H1 (cell line): ENCODE results near the gene SPATA13. TPM values are rescaled to one million over a fixed set of nuclear protein-coding genes. Genes with fewer than 3 reads are reported as not detected.
A peak's percentile ranks its signal among the peaks of the same experiment; 100 is the strongest.

Experiments used
- CTCF ChIA-PET: fragments of 300-600 bp; sonication (Branson Sonifier 250); formaldehyde crosslinking; loops from one replicate; lab custom pipeline; 2021; ENCODE audit not compliant: partially characterized antibody; lab: Charles Lee
- POLR2A ChIA-PET: fragments of 300-600 bp; sonication (Branson Sonifier 250); formaldehyde crosslinking; loops from one replicate; lab custom pipeline; 2021; ENCODE audit warnings: inconsistent platforms; ENCODE audit not compliant: partially characterized antibody; lab: Charles Lee
- DNase-seq, 2 experiments: peaks; one replicate each; pipeline versions ENCODE4 v3.0.0 to v3.0.0-alpha.2; 2010 to 2022; ENCODE audit warnings: low spot score in 2 of 2, low read depth in 1 of 2, mixed read lengths in 1 of 2
- FAIRE-seq: peaks from 2 replicates; lab custom pipeline; 2011; peaks lifted over from hg19 to GRCh38; lab: Jason Lieb, UNC
- H2AFZ ChIP-seq: 2 replicates; pipeline ENCODE4 v1.8.1; 2012; ENCODE audit warnings: low read length, inconsistent platforms
- H2AK5ac ChIP-seq: 2 replicates; pipeline ENCODE4 v1.6.1; 2013; ENCODE audit warnings: low read depth, low read length
- H2BK120ac ChIP-seq: replicated peaks from 2 replicates; pipeline ENCODE3; 2013; ENCODE audit warnings: low read depth, low read length, inconsistent platforms
- H2BK12ac ChIP-seq: 2 replicates; pipeline ENCODE4 v1.6.1; 2013; ENCODE audit warnings: low read depth, low read length
- H2BK15ac ChIP-seq: 2 replicates; pipeline ENCODE4 v1.6.1; 2013; ENCODE audit warnings: low read length
- H2BK20ac ChIP-seq: 2 replicates; pipeline ENCODE4 v1.6.1; 2013; ENCODE audit warnings: low read length
- H2BK5ac ChIP-seq: 2 replicates; pipeline ENCODE4 v1.6.1; 2013; ENCODE audit warnings: low read depth, low read length
- H3K14ac ChIP-seq: 2 replicates; pipeline ENCODE4 v1.6.1; 2013; ENCODE audit warnings: inconsistent platforms; ENCODE audit not compliant: insufficient read length
- H3K18ac ChIP-seq: 2 replicates; pipeline ENCODE4 v1.6.1; 2013; ENCODE audit warnings: low read length; ENCODE audit errors: extremely low read depth
- H3K23ac ChIP-seq: 2 replicates; pipeline ENCODE4 v1.6.1; 2013; ENCODE audit warnings: inconsistent platforms; ENCODE audit not compliant: insufficient read length
- H3K23me2 ChIP-seq: 2 replicates; pipeline ENCODE4 v1.6.1; 2013; ENCODE audit warnings: low read depth, low read length
- H3K27ac ChIP-seq: 2 replicates; pipeline ENCODE4 v1.6.1; 2011; ENCODE audit warnings: low read depth, low read length, inconsistent platforms
- H3K27me3 ChIP-seq, 4 experiments: replicated peaks in 1 of 4; 1 replicate in 1 of 4; 2 replicates in 3 of 4; pipeline versions ENCODE4 v1.6.1 to v1.8.1; 2011 to 2013; ENCODE audit warnings: low read length in 3 of 4, mild to moderate bottlenecking in 3 of 4, inconsistent platforms in 2 of 4, mixed read lengths in 2 of 4, moderate library complexity in 1 of 4; ENCODE audit not compliant: control insufficient read depth in 3 of 4, insufficient read depth in 3 of 4; ENCODE audit errors: extremely low read depth in 1 of 4
- H3K36me3 ChIP-seq, 4 experiments: 2 replicates each; pipeline versions ENCODE4 v1.6.1 to v1.8.1; 2011 to 2013; ENCODE audit warnings: mild to moderate bottlenecking in 4 of 4, low read length in 3 of 4, moderate library complexity in 2 of 4, control low read depth in 1 of 4, inconsistent platforms in 1 of 4; ENCODE audit not compliant: insufficient read depth in 4 of 4, control insufficient read depth in 2 of 4
- H3K4ac ChIP-seq: replicated peaks from 2 replicates; pipeline ENCODE3; 2013; ENCODE audit warnings: low read length, low read depth, mixed read lengths, inconsistent platforms; ENCODE audit not compliant: insufficient read length
- H3K4me1 ChIP-seq, 4 experiments: replicated peaks in 1 of 4; 1 replicate in 1 of 4; 2 replicates in 3 of 4; pipeline versions ENCODE4 v1.6.1 to v1.8.1; 2011 to 2013; ENCODE audit warnings: low read length in 3 of 4, inconsistent platforms in 2 of 4, mixed read lengths in 1 of 4; ENCODE audit not compliant: insufficient read depth in 4 of 4, control insufficient read depth in 3 of 4
- H3K4me2 ChIP-seq, 2 experiments: 2 replicates each; pipeline versions ENCODE4 v1.6.1 to v1.8.1; 2011 to 2013; ENCODE audit warnings: low read depth in 2 of 2, low read length in 2 of 2, control low read depth in 1 of 2, inconsistent platforms in 1 of 2, mild to moderate bottlenecking in 1 of 2; ENCODE audit not compliant: insufficient read depth in 1 of 2
- H3K4me3 ChIP-seq, 4 experiments: fragments of 200-600, 300-600 bp in 1 of 4; sonication (generic), shearing (Covaris generic), sonication (Bioruptor Twin) in 1 of 4; 2 replicates each; pipeline versions ENCODE4 v1.5.1 to v1.8.1; 2011 to 2016; ENCODE audit warnings: low read length in 4 of 4, low read depth in 3 of 4, control low read depth in 2 of 4, inconsistent platforms in 2 of 4, mild to moderate bottlenecking in 2 of 4, mixed read lengths in 1 of 4, moderate library complexity in 1 of 4; ENCODE audit not compliant: insufficient read depth in 2 of 4; ENCODE audit errors: extremely low read depth in 1 of 4
- H3K56ac ChIP-seq: replicated peaks from 2 replicates; pipeline ENCODE3; 2013; ENCODE audit warnings: low read depth, mild to moderate bottlenecking, mixed read lengths, low read length, inconsistent platforms; ENCODE audit not compliant: insufficient read length
- H3K79me1 ChIP-seq: 2 replicates; pipeline ENCODE4 v1.6.1; 2013; ENCODE audit warnings: low read depth, low read length, control low read depth
- H3K79me2 ChIP-seq, 2 experiments: 2 replicates each; pipeline versions ENCODE4 v1.6.1 to v1.8.1; 2012 to 2013; ENCODE audit warnings: low read length in 2 of 2, mild to moderate bottlenecking in 2 of 2, inconsistent platforms in 1 of 2; ENCODE audit not compliant: insufficient read depth in 2 of 2, control insufficient read depth in 1 of 2
- H3K9ac ChIP-seq, 4 experiments: replicated peaks in 1 of 4; 1 replicate in 1 of 4; 2 replicates in 3 of 4; pipeline versions ENCODE4 v1.6.1 to v1.8.1; 2011 to 2013; ENCODE audit warnings: low read depth in 3 of 4, low read length in 3 of 4, control low read depth in 2 of 4, mild to moderate bottlenecking in 2 of 4, moderate library complexity in 2 of 4, inconsistent platforms in 1 of 4; ENCODE audit errors: extremely low read depth in 1 of 4
- H3K9me3 ChIP-seq, 2 experiments: 2 replicates each; pipeline versions ENCODE4 v1.6.1 to v1.8.1; 2012 to 2013; ENCODE audit warnings: mild to moderate bottlenecking in 2 of 2, moderate library complexity in 2 of 2, control low read depth in 1 of 2, inconsistent platforms in 1 of 2, low read depth in 1 of 2, low read length in 1 of 2, mixed read lengths in 1 of 2; ENCODE audit not compliant: insufficient read depth in 2 of 2
- H4K20me1 ChIP-seq, 2 experiments: replicated peaks in 1 of 2; 2 replicates each; pipeline versions ENCODE3 to v1.8.1; 2011 to 2013; ENCODE audit warnings: inconsistent platforms in 2 of 2, low read length in 2 of 2, mild to moderate bottlenecking in 1 of 2; ENCODE audit not compliant: insufficient read depth in 2 of 2, control insufficient read depth in 1 of 2
- H4K5ac ChIP-seq: 2 replicates; pipeline ENCODE4 v1.6.1; 2013; ENCODE audit warnings: low read length, low read depth, mixed read lengths, inconsistent platforms; ENCODE audit not compliant: insufficient read length
- H4K8ac ChIP-seq: 2 replicates; pipeline ENCODE4 v1.8.0; 2013; ENCODE audit warnings: mild to moderate bottlenecking, moderate library complexity, low read length, inconsistent platforms; ENCODE audit not compliant: insufficient read depth; ENCODE audit errors: extremely low read depth
- H4K91ac ChIP-seq: replicated peaks from 2 replicates; pipeline ENCODE3; 2013; ENCODE audit warnings: low read length, mixed read lengths, inconsistent platforms; ENCODE audit not compliant: insufficient read length
- BACH1 ChIP-seq: IDR thresholded peaks from 2 replicates; pipeline ENCODE4 v1.6.1; 2012; ENCODE audit warnings: low read length, improper control_type of control experiment
- JUN ChIP-seq: IDR thresholded peaks from 2 replicates; pipeline ENCODE4 v1.6.1; 2011; ENCODE audit warnings: low read depth, mild to moderate bottlenecking, improper control_type of control experiment, low read length
- NANOG ChIP-seq: IDR thresholded peaks from 2 replicates; pipeline ENCODE4 v1.6.1; 2011; ENCODE audit warnings: low read length, low read depth, mild to moderate bottlenecking, inconsistent platforms; ENCODE audit not compliant: insufficient read depth, poor library complexity, severe bottlenecking
- RAD21 ChIP-seq, 2 experiments: IDR thresholded peaks in 1 of 2; conservative IDR thresholded peaks in 1 of 2; 2 replicates each; pipeline ENCODE4 v1.6.1; 2011; ENCODE audit warnings: low read depth in 2 of 2, low read length in 2 of 2, improper control_type of control experiment in 1 of 2, inconsistent platforms in 1 of 2, mild to moderate bottlenecking in 1 of 2, moderate library complexity in 1 of 2
- SP2 ChIP-seq: IDR thresholded peaks from 2 replicates; pipeline ENCODE4 v1.6.1; 2012; ENCODE audit warnings: mild to moderate bottlenecking, low read length, inconsistent platforms
- WGBS, 2 experiments: shearing (Covaris generic) in 1 of 2; methylation state at CpG; one replicate each; pipeline versions ENCODE4 v1.1.6 to v1.1.7; 2013 to 2015; ENCODE audit warnings: low lambda C conversion rate in 2 of 2, mixed read lengths in 2 of 2, inconsistent platforms in 1 of 2, low coverage in 1 of 2, missing lambda C conversion rate in 1 of 2; ENCODE audit not compliant: insufficient replicate concordance in 2 of 2, insufficient coverage in 1 of 2, insufficient read length in 1 of 2; ENCODE audit errors: extremely low coverage in 1 of 2, missing lambda C conversion rate in 1 of 2; 5-methylcytosine and 5-hydroxymethylcytosine counted together
- polyA plus RNA-seq, 7 experiments: library from polyadenylated mRNA; depleted of rRNA in 3 of 7; stranded (reverse) in 5 of 7; unstranded in 2 of 7; fragments of >200 nt in 5 of 7; fragments of 200-250 nt in 2 of 7; gene quantifications; 1 replicate in 5 of 7; 2 replicates in 1 of 7; 4 replicates in 1 of 7; pipeline versions ENCODE4 v1.2.1 to v1.2.3, GENCODE V29; 2011 to 2013; ENCODE audit warnings: missing spikeins in 2 of 7, mixed read lengths in 2 of 7
- total RNA-seq: library from RNA; stranded (reverse); fragmentation: NEBNext Ultra II Directional; extraction: Animal tissue kit (Norgen Biotek cat#: 25700); gene quantifications from 2 replicates; pipeline ENCODE4 v1.2.1, GENCODE V29; 2021
- TF ChIP-seq, protein P1 (sequence below), 3 experiments: IDR thresholded peaks; 1 replicate in 2 of 3; 2 replicates in 1 of 3; pipeline versions ENCODE4 v1.5.1 to v1.6.1; 2011; ENCODE audit warnings: low read length in 3 of 3, mild to moderate bottlenecking in 3 of 3, inconsistent platforms in 2 of 3, low read depth in 1 of 3, moderate library complexity in 1 of 3; ENCODE audit not compliant: insufficient read depth in 1 of 3; ENCODE audit errors: control extremely low read depth in 1 of 3

Gene SPATA13
- total and polyA plus RNA-seq, 2 of the 8 experiments (the other 6 are each of a cell fraction or from before 2014, with no cell fraction given) = 12.6 to 30.9 TPM

DNA sequence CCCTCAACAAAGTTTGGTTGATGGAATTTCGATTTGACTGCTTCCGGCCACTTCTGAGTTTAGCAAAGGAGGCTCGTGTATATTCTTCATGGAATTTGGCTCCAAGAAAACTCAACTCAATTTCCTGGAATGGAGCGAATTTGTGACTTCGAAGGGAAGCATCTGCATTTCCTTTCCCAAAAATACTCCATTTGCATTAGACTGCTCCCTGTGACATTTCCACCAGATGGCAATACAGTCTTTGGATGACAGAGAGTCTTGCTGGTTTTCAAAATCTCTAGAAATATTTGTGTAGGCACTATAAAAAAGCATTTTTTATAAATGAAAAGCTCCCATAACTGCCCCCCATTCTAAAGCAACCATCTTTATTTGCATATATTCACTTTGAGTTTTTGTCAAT lies 152.9 kb downstream of the SPATA13 start:
- no peak overlapping the region for H3K18ac ChIP-seq
- H4K5ac ChIP-seq = no peak overlapping the region
- H3K4me2 ChIP-seq = no peak overlapping the region
- no peak for DNase-seq
- no peak overlapping the region for H2BK20ac ChIP-seq
- no peaks in the 10 kb centered on the region for H3K4me1 ChIP-seq
- H3K27ac ChIP-seq = no peak overlapping the region
- no peaks in the 10 kb centered on the region for H4K20me1 ChIP-seq
- H3K27me3 ChIP-seq = no peaks in the 10 kb centered on the region
- H3K79me1 ChIP-seq = no peaks in the 10 kb centered on the region
- no peak overlapping the region for H3K14ac ChIP-seq
- H3K9ac ChIP-seq = no peak overlapping the region
- H2BK15ac ChIP-seq = no peak overlapping the region
- no peak overlapping the region for H3K4me3 ChIP-seq
- peak; percentile 84 for FAIRE-seq
- no peaks in the 10 kb centered on the region; the same call in 1 of the 2 replicates for H3K23me2 ChIP-seq
- ChIA-PET POLR2A (no interaction called here), CTCF (interaction anchor here (0.7 to 1.1 kb wide), 3 partner anchors 68 to 293 kb away, joined by 3 to 4 read pairs (median 3); no protein-coding TSS in a partner anchor)
- no peaks in the 10 kb centered on the region for H3K9me3 ChIP-seq
- H2AK5ac ChIP-seq = no peak overlapping the region
- no peak overlapping the region for H4K91ac ChIP-seq
- H3K36me3 ChIP-seq = no peaks in the 10 kb centered on the region
- no peaks in the 10 kb centered on the region for H3K79me2 ChIP-seq
- WGBS, 2 experiments = 82% methylated on average over 5 of the region's 5 CpGs; no CpG with 5 or more reads in 1 of the 2 experiments
- no peak overlapping the region for H2AFZ ChIP-seq
- H2BK12ac ChIP-seq = no peak overlapping the region
- no peak overlapping the region for H2BK120ac ChIP-seq
- H3K23ac ChIP-seq = no peak overlapping the region
- no peak overlapping the region for H3K4ac ChIP-seq
- H3K56ac ChIP-seq = no peak overlapping the region
- TF ChIP-seq NANOG (no peak), RAD21 (IDR thresholded peaks at IDR 0.05 in 1 of 2, conservative IDR thresholded peaks at IDR 0.05 in 1 of 2; ENCODE audit: low read depth in 2 of 2, low read length in 2 of 2) (peak; percentile 35 to 42), SP2 (no peak), JUN (no peak), BACH1 (no peak)
- TF ChIP-seq, protein P1, sequence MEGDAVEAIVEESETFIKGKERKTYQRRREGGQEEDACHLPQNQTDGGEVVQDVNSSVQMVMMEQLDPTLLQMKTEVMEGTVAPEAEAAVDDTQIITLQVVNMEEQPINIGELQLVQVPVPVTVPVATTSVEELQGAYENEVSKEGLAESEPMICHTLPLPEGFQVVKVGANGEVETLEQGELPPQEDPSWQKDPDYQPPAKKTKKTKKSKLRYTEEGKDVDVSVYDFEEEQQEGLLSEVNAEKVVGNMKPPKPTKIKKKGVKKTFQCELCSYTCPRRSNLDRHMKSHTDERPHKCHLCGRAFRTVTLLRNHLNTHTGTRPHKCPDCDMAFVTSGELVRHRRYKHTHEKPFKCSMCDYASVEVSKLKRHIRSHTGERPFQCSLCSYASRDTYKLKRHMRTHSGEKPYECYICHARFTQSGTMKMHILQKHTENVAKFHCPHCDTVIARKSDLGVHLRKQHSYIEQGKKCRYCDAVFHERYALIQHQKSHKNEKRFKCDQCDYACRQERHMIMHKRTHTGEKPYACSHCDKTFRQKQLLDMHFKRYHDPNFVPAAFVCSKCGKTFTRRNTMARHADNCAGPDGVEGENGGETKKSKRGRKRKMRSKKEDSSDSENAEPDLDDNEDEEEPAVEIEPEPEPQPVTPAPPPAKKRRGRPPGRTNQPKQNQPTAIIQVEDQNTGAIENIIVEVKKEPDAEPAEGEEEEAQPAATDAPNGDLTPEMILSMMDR (IDR thresholded peaks at IDR 0.05; ENCODE audit: control extremely low read depth in 1 of 3, insufficient read depth in 1 of 3, low read depth in 1 of 3, low read length in 3 of 3) = peak in 1 of 3 experiments; percentile 7; a peak in 1 of 4 replicates
- no peak overlapping the region for H2BK5ac ChIP-seq
- no peak overlapping the region for H4K8ac ChIP-seq
